Measurements from ENCODE around the gene CENPB. TPM values are rescaled to one million over a fixed set of nuclear protein-coding genes. Genes with fewer than 3 reads are reported as not detected.

CENPB gene
- polyA plus RNA-seq, 1 donor from 2014 or later = 37.9 TPM

DNA sequence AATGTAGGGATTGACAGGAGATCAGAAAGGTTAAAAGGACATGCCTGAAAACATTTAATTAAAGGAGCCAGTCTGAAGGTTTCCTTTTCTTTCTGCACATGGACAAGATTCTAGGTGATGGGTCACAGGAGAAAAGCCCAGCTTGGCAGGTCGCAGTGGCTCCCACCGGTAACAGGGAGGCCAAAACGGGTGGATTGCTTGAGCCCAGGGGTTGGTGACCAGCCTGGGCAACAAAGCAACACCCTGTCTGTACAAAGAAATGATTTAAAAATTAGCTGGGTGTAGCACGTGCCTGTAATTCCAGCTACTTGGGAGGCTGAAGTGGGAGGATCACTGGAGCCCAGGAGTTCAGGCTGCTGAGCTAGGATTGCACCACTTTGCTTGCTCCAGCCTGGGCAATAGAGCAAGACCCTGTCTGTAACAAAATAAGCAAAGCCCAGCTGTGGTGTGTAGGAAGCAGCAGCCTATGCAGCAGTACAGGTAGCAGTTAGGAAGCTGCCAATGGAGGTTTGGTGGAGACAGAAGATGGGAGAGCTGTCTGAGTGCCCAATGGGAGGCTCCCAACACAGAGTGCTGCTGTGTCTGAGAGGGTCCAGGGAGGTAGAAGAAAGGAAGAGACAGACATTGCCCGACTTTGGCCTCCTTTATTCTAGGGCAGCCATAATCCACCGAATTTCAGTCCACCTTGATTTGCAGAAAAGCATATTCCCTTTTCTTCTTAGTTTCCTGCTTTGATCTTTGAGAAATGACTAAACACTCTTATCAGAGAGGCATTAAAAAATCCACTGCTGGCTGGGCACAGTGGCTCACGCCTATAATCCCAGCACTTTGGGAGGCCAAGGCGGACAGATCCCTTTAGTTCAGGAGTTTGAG is 26.7 kb upstream of the CENPB start:
- Histone ChIP-seq H2AFZ (ENCODE audit: low read depth, low read length) (no peak overlapping the region), H3K9ac (ENCODE audit: low read length) (no peak overlapping the region)

DNA sequence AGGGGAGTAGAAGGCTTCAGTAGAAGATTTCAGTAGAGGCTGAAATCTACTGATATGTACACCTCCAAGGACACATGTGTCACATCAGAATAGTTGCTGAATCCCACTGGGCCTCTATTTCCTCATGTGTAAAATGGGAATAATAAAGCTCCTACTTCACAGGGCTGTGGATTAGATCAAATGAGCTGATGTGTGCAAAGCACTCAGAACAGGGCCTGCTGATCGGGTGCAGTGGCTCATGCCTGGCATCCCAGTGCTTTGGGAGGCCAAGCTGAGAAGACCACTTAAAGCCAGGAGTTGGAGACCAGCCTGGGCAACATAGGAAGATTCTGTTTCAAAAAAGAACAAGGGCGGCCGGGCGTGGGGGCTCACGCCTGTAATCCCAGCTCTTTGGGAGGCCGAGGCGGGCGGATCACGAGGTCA is 25.7 kb upstream of the CENPB start:
- Histone ChIP-seq H3K9me3 (ENCODE audit: low read length) (no peaks in the 10 kb centered on the region), H3K4me2 (ENCODE audit: low read length) (no peak overlapping the region), H3K27me3 (ENCODE audit: insufficient read depth, low read depth, low read length) (no peaks in the 10 kb centered on the region), H4K20me1 (ENCODE audit: insufficient read depth) (no peaks in the 10 kb centered on the region), H3K27ac (ENCODE audit: low read length) (no peak overlapping the region), H3F3A (ENCODE audit: insufficient read depth, low read length, poor library complexity, severe bottlenecking) (no peaks in the 10 kb centered on the region), H3K4me3 (ENCODE audit: low read length) (no peak overlapping the region), H2AFZ (ENCODE audit: low read depth, low read length) (no peak overlapping the region), H3K9me2 (ENCODE audit: insufficient read depth, low read length) (no peaks in the 10 kb centered on the region), H3K79me2 (replicated peaks; ENCODE audit: insufficient read depth, low read length) (no peaks in the 10 kb centered on the region), H3K9ac (ENCODE audit: low read length) (no peak overlapping the region), H3K36me3 (ENCODE audit: insufficient read depth, low read length) (no peaks in the 10 kb centered on the region)
- TF ChIP-seq, protein P1, sequence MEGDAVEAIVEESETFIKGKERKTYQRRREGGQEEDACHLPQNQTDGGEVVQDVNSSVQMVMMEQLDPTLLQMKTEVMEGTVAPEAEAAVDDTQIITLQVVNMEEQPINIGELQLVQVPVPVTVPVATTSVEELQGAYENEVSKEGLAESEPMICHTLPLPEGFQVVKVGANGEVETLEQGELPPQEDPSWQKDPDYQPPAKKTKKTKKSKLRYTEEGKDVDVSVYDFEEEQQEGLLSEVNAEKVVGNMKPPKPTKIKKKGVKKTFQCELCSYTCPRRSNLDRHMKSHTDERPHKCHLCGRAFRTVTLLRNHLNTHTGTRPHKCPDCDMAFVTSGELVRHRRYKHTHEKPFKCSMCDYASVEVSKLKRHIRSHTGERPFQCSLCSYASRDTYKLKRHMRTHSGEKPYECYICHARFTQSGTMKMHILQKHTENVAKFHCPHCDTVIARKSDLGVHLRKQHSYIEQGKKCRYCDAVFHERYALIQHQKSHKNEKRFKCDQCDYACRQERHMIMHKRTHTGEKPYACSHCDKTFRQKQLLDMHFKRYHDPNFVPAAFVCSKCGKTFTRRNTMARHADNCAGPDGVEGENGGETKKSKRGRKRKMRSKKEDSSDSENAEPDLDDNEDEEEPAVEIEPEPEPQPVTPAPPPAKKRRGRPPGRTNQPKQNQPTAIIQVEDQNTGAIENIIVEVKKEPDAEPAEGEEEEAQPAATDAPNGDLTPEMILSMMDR (IDR thresholded peaks at IDR 0.05; ENCODE audit: poor library complexity, severe bottlenecking) = no peak
- no peak for TF ChIP-seq EP300 (conservative IDR thresholded peaks at IDR 0.05; ENCODE audit: poor library complexity, severe bottlenecking)
- TF ChIP-seq EZH2 (IDR thresholded peaks at IDR 0.05; ENCODE audit: borderline replicate concordance, insufficient read depth, low read length, poor library complexity, severe bottlenecking) = no peak
- TF ChIP-seq POLR2AphosphoS5 (IDR thresholded peaks at IDR 0.05) = no peak
- TF ChIP-seq RAD21 (conservative IDR thresholded peaks at IDR 0.05) = no peak
- no peak for TF ChIP-seq TAF1 (IDR thresholded peaks at IDR 0.05; ENCODE audit: low read depth)
- TF ChIP-seq MXI1 (conservative IDR thresholded peaks at IDR 0.05; ENCODE audit: poor library complexity, severe bottlenecking) = no peak

More for the DNA sequence above, 26.7 kb upstream of the CENPB start:
- Histone ChIP-seq H4K20me1 (ENCODE audit: insufficient read depth) (no peaks in the 10 kb centered on the region), H3K4me3 (ENCODE audit: low read length) (no peak overlapping the region), H3K36me3 (ENCODE audit: insufficient read depth, low read length) (no peaks in the 10 kb centered on the region), H3K27ac (ENCODE audit: low read length) (no peak overlapping the region), H3K9me2 (ENCODE audit: insufficient read depth, low read length) (no peaks in the 10 kb centered on the region), H3K27me3 (ENCODE audit: insufficient read depth, low read depth, low read length) (no peaks in the 10 kb centered on the region), H3K9me3 (ENCODE audit: low read length) (no peaks in the 10 kb centered on the region), H3F3A (ENCODE audit: insufficient read depth, low read length, poor library complexity, severe bottlenecking) (no peaks in the 10 kb centered on the region), H3K4me2 (ENCODE audit: low read length) (no peak overlapping the region), H3K79me2 (replicated peaks; ENCODE audit: insufficient read depth, low read length) (no peaks in the 10 kb centered on the region)
- TF ChIP-seq RAD21 (conservative IDR thresholded peaks at IDR 0.05) (no peak), SMC3 (conservative IDR thresholded peaks at IDR 0.05; ENCODE audit: poor library complexity) (no peak), TAF1 (IDR thresholded peaks at IDR 0.05; ENCODE audit: low read depth) (no peak), POLR2AphosphoS5 (IDR thresholded peaks at IDR 0.05) (no peak), EZH2 (IDR thresholded peaks at IDR 0.05; ENCODE audit: borderline replicate concordance, insufficient read depth, low read length, poor library complexity, severe bottlenecking) (no peak), MXI1 (conservative IDR thresholded peaks at IDR 0.05; ENCODE audit: poor library complexity, severe bottlenecking) (no peak), EP300 (conservative IDR thresholded peaks at IDR 0.05; ENCODE audit: poor library complexity, severe bottlenecking) (no peak)
- TF ChIP-seq, protein P2, sequence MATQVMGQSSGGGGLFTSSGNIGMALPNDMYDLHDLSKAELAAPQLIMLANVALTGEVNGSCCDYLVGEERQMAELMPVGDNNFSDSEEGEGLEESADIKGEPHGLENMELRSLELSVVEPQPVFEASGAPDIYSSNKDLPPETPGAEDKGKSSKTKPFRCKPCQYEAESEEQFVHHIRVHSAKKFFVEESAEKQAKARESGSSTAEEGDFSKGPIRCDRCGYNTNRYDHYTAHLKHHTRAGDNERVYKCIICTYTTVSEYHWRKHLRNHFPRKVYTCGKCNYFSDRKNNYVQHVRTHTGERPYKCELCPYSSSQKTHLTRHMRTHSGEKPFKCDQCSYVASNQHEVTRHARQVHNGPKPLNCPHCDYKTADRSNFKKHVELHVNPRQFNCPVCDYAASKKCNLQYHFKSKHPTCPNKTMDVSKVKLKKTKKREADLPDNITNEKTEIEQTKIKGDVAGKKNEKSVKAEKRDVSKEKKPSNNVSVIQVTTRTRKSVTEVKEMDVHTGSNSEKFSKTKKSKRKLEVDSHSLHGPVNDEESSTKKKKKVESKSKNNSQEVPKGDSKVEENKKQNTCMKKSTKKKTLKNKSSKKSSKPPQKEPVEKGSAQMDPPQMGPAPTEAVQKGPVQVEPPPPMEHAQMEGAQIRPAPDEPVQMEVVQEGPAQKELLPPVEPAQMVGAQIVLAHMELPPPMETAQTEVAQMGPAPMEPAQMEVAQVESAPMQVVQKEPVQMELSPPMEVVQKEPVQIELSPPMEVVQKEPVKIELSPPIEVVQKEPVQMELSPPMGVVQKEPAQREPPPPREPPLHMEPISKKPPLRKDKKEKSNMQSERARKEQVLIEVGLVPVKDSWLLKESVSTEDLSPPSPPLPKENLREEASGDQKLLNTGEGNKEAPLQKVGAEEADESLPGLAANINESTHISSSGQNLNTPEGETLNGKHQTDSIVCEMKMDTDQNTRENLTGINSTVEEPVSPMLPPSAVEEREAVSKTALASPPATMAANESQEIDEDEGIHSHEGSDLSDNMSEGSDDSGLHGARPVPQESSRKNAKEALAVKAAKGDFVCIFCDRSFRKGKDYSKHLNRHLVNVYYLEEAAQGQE (IDR thresholded peaks at IDR 0.05; ENCODE audit: borderline replicate concordance) = no peak
- TF ChIP-seq, protein P1 (IDR thresholded peaks at IDR 0.05; ENCODE audit: poor library complexity, severe bottlenecking) = no peak

Data from neural cell (in vitro differentiated cells).